GM21515 (cell line): ENCODE measurements around the gene NEU4.
"Not testable (repeated sequence)": the region's sequence is repeated elsewhere in the genome, so short reads cannot be mapped to it uniquely, and the experiment has no call there.

Experiments
- ATAC-seq: cut with Tn5 transposase; IDR thresholded peaks from one replicate; pipeline ENCODE4 v1.9.1; 2021; ENCODE audit not compliant: unreplicated experiment

NEU4 gene

DNA sequence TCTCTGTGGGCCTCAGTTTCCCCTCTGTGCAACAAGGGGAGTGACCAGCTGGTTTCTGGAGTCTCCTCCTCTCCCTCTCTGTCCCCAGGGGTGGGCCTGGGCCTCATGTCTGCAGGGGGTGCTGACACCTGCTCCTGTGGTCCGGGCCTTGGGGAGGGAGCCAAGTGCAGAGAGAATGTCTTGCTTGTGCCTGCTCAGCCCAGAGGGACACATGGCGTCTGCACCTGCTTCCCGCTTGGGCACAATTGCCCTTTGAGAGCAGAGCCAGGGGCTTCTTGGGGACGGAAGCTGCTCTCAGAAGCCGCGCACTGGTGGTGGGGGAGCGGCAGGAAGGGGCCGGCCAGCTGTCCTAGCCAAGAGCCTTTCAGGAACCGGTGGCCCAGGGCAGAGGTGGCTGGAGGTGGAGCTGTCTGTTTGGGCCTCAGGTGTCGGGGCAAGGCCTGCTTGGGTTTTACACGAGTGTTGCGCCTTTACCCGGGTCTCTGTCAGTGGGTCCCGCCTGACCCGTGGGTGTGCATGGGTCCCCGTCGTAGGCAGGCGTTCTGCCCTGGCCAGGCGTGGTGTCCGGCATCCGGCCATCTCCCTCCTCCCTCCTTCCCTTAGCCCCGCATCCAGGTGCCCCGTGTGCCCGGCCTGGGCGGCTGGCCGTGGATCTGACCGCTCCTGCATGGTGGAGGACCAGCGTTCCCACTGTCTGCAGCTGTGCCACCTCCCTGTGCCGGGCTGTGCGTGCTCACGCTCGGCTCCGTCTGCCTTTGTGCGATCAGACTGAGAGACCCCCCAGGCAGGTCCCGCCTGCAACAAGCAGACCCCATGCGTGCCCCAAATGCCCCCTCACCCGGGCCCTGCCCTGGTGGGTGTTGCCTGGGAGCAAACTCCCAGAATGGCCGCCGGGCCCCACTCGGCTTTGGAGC, 4.0 kb downstream of the NEU4 start:
- ATAC-seq: no peak

DNA sequence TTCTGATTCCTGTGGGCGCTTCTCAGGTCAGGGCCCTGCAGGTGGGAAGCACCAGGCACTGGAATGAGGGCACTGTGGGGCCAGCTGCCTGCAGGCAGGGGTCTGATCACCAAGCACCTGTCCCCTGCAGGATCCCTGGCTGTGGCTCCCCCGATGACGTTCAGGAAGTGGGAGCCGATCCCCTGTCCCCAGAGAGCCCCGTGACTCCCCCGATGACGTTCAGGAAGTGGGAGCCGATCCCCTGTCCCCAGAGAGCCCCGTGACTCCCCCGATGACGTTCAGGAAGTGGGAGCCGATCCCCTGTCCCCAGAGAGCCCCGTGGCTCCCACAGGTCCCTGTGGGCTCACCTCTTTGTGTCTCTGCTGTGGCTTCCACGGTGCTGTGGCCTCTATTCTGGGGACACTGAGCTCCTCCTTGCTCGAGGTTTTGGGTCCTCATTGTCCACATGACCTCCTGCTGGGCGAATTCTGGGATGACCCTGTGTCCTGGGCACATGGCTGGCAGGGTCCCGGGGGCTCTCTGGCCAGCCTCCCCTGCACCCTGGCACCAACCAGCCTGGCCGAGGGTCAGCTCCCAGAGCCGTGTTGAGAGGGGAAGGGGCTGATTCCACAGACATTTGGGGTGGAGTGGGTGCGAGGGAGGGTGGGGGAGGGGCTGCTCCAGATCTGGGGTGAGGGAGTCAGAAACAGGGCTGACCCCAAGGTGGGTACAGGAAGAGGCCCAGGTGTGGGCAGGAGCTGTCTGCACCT, 4.8 kb downstream of the NEU4 start:
- ATAC-seq: no peak

DNA sequence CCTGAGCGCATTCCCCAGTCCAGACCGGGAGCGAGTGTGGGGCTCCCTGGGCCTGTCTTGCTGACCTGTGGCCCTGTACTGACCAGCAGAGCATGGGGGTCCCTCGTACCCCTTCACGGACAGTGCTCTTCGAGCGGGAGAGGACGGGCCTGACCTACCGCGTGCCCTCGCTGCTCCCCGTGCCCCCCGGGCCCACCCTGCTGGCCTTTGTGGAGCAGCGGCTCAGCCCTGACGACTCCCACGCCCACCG, 5.3 kb downstream of the NEU4 start:
- no peak for ATAC-seq

DNA sequence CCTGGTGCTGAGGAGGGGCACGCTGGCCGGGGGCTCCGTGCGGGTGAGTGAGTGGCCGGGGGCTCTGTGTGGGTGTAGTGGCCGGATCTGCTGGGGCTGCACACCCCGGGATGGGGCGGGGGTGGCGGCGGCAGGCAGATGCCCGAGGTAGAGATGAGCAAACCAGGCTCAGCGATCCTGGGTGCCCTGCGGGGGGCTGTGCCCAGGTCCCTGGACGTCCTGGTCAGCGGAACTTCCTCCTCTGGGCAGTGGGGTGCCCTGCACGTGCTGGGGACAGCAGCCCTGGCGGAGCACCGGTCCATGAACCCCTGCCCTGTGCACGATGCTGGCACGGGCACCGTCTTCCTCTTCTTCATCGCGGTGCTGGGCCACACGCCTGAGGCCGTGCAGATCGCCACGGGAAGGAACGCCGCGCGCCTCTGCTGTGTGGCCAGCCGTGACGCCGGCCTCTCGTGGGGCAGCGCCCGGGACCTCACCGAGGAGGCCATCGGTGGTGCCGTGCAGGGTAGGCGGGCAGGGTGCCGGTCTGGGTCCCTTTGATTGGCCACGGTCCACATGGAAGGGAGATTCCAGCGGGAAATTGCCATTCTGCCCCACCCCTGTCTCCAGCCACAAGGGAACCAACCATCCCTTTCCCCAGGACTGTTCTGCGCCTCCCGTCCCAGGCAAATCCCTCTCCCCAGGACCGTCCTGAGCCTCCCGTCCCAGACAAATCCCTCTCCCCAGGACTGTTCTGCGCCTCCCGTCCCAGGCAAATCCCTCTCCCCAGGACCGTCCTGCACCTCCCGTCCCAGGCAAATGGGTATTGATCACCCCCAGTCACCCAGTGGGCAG, 5.9 kb downstream of the NEU4 start:
- no peak for ATAC-seq

DNA sequence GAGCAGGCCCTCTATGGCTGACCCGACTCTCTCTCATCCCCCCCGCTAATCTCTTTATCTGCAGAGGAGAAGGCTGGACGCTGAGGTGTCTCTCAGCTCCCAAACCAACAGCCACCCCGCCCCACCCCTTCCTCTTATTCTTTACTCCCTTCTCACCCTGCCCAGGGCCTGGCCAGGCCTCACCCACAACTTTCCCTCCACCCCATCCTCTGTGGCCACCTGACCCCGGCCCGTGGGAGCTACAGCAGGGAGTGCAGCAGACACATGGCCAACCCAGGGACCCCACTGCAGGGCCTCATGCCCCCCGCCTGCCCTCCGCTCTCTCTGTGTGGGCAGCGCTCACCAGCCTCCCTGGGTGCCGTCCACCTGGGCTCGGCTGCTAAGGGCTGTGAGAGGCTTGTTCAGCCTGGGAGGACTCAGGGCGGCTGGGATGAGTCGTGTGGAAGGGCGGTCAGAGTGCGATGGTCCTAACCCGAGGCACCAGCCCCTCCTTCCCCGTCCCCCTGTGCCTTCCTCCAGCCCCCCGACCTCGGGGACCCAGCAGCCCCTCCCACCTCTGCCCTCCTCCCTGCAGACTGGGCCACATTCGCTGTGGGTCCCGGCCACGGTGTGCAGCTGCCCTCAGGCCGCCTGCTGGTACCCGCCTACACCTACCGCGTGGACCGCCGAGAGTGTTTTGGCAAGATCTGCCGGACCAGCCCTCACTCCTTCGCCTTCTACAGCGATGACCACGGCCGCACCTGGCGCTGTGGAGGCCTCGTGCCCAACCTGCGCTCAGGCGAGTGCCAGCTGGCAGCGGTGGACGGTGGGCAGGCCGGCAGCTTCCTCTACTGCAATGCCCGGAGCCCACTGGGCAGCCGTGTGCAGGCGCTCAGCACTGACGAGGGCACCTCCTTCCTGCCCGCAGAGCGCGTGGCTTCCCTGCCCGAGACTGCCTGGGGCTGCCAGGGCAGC, 6.8 kb downstream of the NEU4 start:
- ATAC-seq: no peak

DNA sequence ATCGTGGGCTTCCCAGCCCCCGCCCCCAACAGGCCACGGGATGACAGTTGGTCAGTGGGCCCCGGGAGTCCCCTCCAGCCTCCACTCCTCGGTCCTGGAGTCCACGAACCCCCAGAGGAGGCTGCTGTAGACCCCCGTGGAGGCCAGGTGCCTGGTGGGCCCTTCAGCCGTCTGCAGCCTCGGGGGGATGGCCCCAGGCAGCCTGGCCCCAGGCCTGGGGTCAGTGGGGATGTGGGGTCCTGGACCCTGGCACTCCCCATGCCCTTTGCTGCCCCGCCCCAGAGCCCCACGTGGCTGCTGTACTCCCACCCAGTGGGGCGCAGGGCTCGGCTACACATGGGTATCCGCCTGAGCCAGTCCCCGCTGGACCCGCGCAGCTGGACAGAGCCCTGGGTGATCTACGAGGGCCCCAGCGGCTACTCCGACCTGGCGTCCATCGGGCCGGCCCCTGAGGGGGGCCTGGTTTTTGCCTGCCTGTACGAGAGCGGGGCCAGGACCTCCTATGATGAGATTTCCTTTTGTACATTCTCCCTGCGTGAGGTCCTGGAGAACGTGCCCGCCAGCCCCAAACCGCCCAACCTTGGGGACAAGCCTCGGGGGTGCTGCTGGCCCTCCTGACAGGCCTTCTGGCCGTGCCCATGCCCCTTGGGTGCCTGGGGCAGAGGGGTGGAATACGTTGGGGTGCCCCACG, 7.6 kb downstream of the NEU4 start:
- no peak for ATAC-seq

DNA sequence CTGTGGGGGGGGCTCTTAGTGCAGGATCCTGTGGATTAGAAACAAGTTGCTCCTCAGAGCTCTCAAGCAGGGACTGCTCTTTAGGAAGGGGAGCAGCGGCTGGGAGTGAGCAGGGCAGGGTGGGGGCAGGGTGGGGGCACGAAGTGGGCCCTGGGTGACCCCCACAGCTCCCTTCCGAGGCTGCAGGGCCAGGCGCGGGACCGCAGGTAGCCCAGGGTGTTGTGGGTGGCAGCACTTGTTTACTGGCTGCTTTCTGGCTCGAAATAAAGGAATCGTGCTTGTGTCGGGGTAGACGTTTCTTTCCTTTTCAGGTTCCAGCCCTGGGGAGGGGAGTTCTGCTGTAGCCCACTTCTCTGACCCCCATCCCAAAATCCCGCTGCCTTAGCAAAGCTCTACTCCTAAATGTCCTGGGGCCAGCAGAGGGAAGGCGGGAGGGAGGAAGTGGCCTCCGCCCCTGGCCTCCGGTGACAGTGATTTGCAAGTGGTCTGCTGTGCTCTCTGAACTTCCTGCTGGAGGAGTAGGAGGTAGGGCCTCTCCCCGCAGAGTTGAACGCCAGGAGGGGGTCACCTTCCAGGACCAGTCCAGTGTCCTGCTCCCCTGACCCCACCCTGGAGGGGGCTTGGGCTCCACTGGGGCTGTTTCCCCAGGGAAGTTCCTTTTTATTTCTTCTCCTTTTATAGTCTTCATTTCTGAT, 8.3 kb downstream of the NEU4 start:
- ATAC-seq: no peak

DNA sequence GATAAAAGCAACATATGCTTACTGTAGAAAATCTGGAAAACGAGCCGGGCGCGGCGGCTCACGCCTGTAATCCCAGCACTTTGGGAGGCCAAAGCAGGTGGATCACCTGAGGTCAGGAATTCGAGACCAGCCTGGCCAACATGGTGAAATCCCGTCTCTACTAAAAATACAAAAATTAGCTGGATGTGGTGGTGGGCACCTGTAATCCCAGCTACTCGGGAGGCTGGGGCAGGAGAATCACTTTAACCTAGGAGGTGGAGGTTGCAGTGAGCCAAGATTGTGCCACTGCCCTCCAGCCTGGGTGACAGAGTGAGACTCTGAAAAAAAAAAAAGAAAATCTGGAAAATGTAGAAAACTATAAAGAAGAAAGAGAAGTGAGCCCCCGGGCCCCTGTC, 8.8 kb downstream of the NEU4 start:
- ATAC-seq: not testable (repeated sequence)

DNA sequence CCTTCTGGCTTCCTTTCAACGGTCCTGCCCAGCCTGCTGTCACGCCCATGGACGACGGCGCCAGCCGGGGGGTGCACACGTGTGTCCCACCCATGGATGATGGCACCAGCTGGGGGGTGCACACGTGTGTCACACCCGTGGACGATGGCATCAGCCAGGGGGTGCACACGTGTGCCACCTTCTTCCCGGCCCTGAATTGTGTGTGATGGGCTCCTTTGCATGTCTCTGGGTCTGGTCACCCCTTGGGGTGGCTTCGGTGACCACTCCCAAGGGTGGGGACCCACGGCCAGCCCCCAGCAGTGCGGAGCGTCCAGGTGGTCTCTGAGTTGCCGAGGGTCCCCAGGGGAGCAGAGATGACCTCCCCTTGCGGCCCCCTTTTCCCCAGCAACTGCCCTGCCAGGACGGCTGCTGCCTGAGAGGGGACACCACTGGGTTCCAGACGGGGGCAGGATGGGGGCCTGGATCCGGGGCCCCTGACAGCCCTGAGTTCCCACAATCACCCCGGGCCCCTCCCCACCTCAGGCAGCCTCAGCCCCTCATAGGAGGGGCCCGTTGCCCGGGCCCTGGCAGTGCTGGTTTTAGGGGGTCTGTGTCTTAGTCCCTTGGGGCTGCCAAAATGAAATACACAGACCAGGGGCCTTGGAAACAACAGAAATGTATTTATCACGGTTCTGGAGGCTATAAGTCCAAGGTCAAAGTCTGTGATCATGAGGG, 9.4 kb downstream of the NEU4 start:
- no peak for ATAC-seq

DNA sequence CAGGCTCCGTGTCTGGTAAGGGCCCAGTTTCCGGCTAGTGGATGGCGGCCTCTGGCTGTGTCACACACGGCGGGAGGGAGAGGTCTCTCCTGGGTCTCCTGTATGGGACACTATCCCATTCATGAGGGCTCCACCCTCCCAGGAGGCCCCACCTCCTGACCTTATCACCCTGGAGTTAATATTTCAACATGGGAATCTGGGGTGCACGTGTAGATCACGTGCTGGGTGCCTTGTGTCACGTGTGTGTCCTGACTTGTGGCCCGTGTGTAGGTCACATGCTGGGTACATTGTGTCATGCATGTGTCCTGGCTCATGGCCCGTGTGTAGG, 9.9 kb downstream of the NEU4 start:
- ATAC-seq: no peak

DNA sequence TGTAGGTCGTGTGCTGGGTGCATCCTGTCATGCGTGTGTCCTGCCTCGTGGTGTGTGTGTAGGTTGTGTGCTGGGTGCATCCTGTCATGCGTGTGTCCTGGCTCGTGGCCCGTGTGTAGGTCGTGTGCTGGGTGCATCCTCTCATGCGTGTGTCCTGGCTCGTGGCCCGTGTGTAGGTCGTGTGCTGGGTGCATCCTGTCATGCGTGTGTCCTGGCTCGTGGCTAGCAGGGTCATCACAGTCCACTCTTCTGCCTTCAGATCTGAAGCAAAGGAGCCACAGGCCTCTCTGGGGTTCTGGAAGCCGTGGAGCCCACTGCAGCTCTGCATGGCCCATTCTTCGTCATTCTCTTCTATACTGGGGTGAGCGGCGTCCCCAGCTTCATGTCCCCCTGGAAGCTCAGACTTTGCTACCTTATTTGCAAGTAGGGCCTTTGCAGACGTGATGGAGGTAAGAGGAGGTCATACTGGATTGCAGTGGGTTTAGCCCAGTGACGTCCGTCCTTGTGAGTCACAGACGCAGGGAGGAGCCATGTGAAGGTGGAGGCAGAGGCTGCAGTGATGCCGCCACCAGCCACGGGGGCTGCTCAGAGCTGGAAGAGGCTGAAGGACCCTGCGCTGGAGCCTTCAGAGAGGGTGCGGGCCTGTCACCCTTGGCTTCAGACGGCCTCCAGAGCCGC, 11.1 kb downstream of the NEU4 start:
- ATAC-seq: not testable (repeated sequence)

DNA sequence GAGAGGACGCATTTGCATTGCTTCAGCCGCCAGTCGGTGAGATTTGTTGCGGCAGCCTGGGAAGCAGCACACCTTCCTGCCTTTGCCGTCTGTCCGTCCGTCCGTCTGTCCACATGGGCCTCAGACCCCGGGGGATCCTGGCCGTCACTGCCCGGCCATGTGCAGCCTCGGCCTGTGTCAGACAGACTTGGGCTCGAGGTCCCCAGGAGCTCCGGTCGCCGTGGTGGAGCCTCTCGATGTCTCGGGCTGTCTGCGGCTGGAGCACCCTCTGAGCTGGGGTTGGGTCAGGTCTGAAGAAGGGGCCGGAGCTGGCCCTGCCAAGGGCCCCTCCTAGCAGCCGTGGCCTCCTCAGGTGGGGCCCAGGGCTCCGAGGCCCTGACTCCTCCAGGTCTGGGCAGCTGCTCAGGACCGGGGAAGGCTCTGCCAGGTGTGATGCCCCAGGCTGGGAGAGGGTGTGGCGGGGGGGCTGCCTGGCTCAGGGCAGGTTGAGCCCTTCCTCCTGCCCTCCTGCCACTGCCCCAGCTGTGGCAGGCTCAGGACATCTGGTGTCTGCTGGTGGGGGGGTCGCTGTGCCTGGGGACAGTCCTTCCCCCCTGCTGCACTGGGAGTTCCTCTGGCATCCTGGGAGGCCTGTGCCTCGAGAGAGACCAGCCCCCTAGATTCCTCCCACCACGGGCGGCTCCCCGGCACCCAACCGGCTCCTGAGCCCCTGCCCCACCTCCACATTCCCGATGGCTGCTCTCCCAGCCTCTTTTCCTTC, 11.8 kb downstream of the NEU4 start:
- no peak for ATAC-seq

DNA sequence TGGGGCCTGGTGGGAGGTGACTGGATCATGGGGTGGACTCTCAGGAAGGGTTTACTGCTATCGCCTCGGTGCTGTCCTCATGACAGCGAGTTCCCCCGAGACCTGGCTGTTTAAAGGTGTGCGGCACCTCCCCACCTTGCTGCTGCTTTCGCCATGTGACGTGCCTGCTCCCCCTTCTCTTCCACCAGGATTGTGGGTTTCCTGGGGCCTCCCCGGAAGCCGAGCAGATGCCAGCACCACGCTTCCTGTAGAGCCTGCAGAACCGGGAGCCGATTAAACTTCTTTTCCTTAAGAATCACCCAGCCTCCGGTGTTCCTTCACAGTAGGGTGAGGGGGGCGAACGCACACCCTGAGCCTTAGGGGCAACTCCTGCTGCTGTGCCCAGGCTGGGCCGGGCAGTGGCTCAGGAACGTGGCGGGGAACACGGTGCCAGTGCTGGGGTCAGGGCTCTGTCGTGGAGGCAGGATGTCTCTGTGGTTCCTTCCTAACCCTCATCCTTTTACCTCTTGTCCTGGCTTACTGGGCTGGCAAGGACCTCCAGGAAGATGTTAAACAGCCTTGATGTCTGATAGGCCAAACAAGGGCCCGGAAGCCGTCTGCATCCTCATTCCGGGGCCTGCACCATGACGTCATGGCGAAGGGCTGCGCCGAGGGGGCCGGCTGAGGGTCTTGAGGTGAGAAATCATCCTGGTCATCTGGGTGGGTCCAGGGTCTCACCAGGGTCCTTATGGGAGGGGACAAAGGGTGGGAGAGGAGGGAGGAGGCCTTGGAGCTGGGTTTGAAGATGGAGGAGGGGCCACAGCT, 12.7 kb downstream of the NEU4 start:
- no peak for ATAC-seq

DNA sequence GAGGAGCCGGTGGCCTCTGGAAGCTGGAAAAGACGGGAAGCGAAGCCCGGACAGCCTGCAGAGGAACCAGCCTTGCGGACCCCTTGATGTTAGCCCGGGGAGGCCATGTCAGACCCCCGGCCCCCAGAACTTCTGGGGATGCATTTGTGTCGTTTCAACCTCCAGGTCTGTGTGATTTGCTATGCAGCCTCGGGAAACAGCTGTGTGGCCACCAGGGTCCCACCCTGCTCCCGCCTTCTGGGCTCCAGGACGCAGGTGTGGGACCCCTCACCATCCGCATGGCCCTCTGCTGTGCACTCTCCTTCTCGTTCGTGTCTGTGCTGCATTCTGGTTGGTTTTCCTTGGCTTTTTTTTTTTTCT, 13.3 kb downstream of the NEU4 start:
- ATAC-seq: no peak

DNA sequence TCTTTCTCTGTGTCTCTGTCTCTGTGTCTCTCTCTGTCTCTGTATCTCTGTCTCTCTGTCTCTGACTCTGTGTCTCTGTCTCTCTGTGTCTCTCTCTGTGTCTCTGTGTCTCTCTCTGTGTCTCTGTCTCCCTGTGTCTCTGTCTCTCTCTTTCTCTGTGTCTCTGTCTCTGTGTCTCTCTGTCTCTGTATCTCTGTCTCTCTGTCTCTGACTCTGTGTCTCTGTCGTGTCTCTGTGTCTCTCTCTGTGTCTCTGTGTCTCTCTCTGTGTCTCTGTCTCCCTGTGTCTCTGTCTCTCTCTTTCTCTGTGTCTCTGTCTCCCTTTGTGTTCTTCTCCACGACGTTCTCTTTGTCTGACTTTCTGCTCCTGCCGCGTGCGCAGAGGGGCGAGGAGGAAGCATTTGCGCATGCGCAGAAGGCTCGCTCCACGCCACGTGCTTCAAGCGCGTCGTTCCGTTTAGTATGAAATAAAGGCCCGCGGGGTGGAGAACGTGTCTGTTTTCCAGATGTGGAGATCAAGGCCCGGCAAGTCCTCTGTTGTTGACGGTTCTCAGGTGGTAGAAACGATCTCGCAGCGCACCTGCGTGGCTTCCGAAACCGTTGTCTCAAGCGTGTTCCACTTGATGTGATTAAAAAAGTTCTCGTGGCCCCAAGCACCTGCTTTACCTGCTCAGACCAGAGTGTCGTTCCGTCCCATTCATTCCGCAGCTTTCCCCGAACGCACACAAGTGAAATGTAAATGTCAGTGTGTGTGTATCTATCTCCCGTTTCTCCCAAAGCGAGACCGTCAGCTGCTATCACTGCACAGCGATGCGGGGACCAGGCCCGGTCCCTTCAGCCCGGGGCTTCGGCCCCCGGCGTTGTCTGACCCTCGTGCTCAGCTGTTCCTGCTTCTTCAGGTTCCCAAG, 14.8 kb downstream of the NEU4 start:
- ATAC-seq: not testable (repeated sequence)

DNA sequence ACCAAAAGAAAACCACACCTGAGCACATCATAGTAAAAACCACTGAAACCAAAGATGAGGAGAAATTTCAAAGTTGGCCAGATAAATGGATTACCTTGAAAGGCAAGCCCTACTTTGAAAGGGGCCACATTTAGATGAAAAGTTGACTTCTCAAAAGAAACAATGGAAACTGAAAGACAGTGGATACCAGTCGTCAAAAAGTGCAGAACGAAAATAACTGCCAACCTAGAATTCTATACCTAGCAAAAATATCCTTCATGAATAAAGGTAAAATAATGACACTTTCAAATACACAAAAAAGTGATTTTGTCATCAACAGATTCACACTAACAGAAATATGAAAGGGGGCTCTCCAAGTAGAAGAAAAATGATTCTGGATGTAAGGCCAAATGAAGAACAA, 18.4 kb downstream of the NEU4 start:
- no peak for ATAC-seq
